ENCODE measurements around the gene PTPRM.

The PTPRM gene

GRCh38 chr18:7741640-7742039 is 174.5 kb downstream of the PTPRM start:
- Histone ChIP-seq H3K9ac (ENCODE audit: low read depth, low read length) (no peak overlapping the region), H3K27me3 (ENCODE audit: insufficient read depth, low read length, poor library complexity) (no peaks in the 10 kb centered on the region), H3K4me3 (ENCODE audit: low read depth in 1 of 2, low read length in 2 of 2) (no peak overlapping the region), H3K4me1 (ENCODE audit: insufficient read depth, low read length) (no peaks in the 10 kb centered on the region), H3K79me2 (ENCODE audit: insufficient read depth, low read length) (no peaks in the 10 kb centered on the region), H3K9me3 (ENCODE audit: insufficient read depth, low read length, severe bottlenecking) (peaks cover 2% of the 10 kb centered on the region), H4K20me1 (ENCODE audit: insufficient read depth, low read length) (no peaks in the 10 kb centered on the region), H3K4me2 (ENCODE audit: insufficient read depth, low read length) (no peak overlapping the region), H3K36me3 (ENCODE audit: insufficient read depth, low read length) (no peaks in the 10 kb centered on the region), H2AFZ (ENCODE audit: low read depth, low read length) (no peak overlapping the region), H3K27ac (ENCODE audit: low read length) (no peak overlapping the region)
- TF ChIP-seq EZH2 (IDR thresholded peaks at IDR 0.05; ENCODE audit: borderline replicate concordance, low read depth, low read length, severe bottlenecking) (no peak), CTCF (IDR thresholded peaks at IDR 0.05; ENCODE audit: borderline replicate concordance, extremely low read depth, low read length, poor library complexity, severe bottlenecking) (no peak)
- ATAC-seq (ENCODE audit: insufficient read depth, low read depth) (no peak), DNase-seq (no peak)

GRCh38 chr18:7742224-7742623 is 175.1 kb downstream of the PTPRM start:
- Histone ChIP-seq H3K27ac (ENCODE audit: low read length) (no peak overlapping the region), H3K79me2 (ENCODE audit: insufficient read depth, low read length) (no peaks in the 10 kb centered on the region), H3K9ac (ENCODE audit: low read depth, low read length) (no peak overlapping the region), H3K27me3 (ENCODE audit: insufficient read depth, low read length, poor library complexity) (no peaks in the 10 kb centered on the region), H2AFZ (ENCODE audit: low read depth, low read length) (no peak overlapping the region), H3K9me3 (ENCODE audit: insufficient read depth, low read length, severe bottlenecking) (peaks cover 2% of the 10 kb centered on the region), H4K20me1 (ENCODE audit: insufficient read depth, low read length) (no peaks in the 10 kb centered on the region), H3K36me3 (ENCODE audit: insufficient read depth, low read length) (no peaks in the 10 kb centered on the region), H3K4me3 (ENCODE audit: low read depth in 1 of 2, low read length in 2 of 2) (no peak overlapping the region), H3K4me1 (ENCODE audit: insufficient read depth, low read length) (no peaks in the 10 kb centered on the region), H3K4me2 (ENCODE audit: insufficient read depth, low read length) (no peak overlapping the region)
- DNase-seq, result no peak
- ATAC-seq (ENCODE audit: insufficient read depth, low read depth), result no peak
- TF ChIP-seq EZH2 (IDR thresholded peaks at IDR 0.05; ENCODE audit: borderline replicate concordance, low read depth, low read length, severe bottlenecking) (no peak), CTCF (IDR thresholded peaks at IDR 0.05; ENCODE audit: borderline replicate concordance, extremely low read depth, low read length, poor library complexity, severe bottlenecking) (no peak)

GRCh38 chr18:7743256-7743655 is 176.1 kb downstream of the PTPRM start:
- Histone ChIP-seq H2AFZ (ENCODE audit: low read depth, low read length) (no peak overlapping the region), H3K9me3 (ENCODE audit: insufficient read depth, low read length, severe bottlenecking) (peaks cover 2% of the 10 kb centered on the region), H3K4me1 (ENCODE audit: insufficient read depth, low read length) (no peaks in the 10 kb centered on the region), H3K27me3 (ENCODE audit: insufficient read depth, low read length, poor library complexity) (no peaks in the 10 kb centered on the region), H3K36me3 (ENCODE audit: insufficient read depth, low read length) (no peaks in the 10 kb centered on the region), H3K79me2 (ENCODE audit: insufficient read depth, low read length) (no peaks in the 10 kb centered on the region), H3K4me2 (ENCODE audit: insufficient read depth, low read length) (no peak overlapping the region), H3K9ac (ENCODE audit: low read depth, low read length) (no peak overlapping the region), H3K4me3 (ENCODE audit: low read depth in 1 of 2, low read length in 2 of 2) (no peak overlapping the region), H4K20me1 (ENCODE audit: insufficient read depth, low read length) (no peaks in the 10 kb centered on the region), H3K27ac (ENCODE audit: low read length) (no peak overlapping the region)
- no peak for ATAC-seq (ENCODE audit: insufficient read depth, low read depth)
- no peak for DNase-seq
- TF ChIP-seq EZH2 (IDR thresholded peaks at IDR 0.05; ENCODE audit: borderline replicate concordance, low read depth, low read length, severe bottlenecking) (no peak), CTCF (IDR thresholded peaks at IDR 0.05; ENCODE audit: borderline replicate concordance, extremely low read depth, low read length, poor library complexity, severe bottlenecking) (no peak)

- Histone ChIP-seq H3K9ac (ENCODE audit: low read depth, low read length) (no peak overlapping the region), H4K20me1 (ENCODE audit: insufficient read depth, low read length) (no peaks in the 10 kb centered on the region), H3K4me1 (ENCODE audit: insufficient read depth, low read length) (no peaks in the 10 kb centered on the region), H3K9me3 (ENCODE audit: insufficient read depth, low read length, severe bottlenecking) (peaks cover 2% of the 10 kb centered on the region), H3K4me3 (ENCODE audit: low read depth in 1 of 2, low read length in 2 of 2) (no peak overlapping the region), H2AFZ (ENCODE audit: low read depth, low read length) (no peak overlapping the region), H3K27me3 (ENCODE audit: insufficient read depth, low read length, poor library complexity) (no peaks in the 10 kb centered on the region), H3K79me2 (ENCODE audit: insufficient read depth, low read length) (no peaks in the 10 kb centered on the region), H3K36me3 (ENCODE audit: insufficient read depth, low read length) (no peaks in the 10 kb centered on the region), H3K27ac (ENCODE audit: low read length) (no peak overlapping the region), H3K4me2 (ENCODE audit: insufficient read depth, low read length) (no peak overlapping the region)
- TF ChIP-seq CTCF (IDR thresholded peaks at IDR 0.05; ENCODE audit: borderline replicate concordance, extremely low read depth, low read length, poor library complexity, severe bottlenecking), result no peak
- no peak for TF ChIP-seq EZH2 (IDR thresholded peaks at IDR 0.05; ENCODE audit: borderline replicate concordance, low read depth, low read length, severe bottlenecking)
- DNase-seq, result no peak
- no peak for ATAC-seq (ENCODE audit: insufficient read depth, low read depth)
Measured at GRCh38 chr18:7746106-7746505, 179.0 kb downstream of the PTPRM start.

Measured in DND-41 (cell line).